Left cardiac atrium (tissue), 4 donors: Measurements from ENCODE around the gene RPAP3. TPM values are rescaled to one million over a fixed set of nuclear protein-coding genes. Genes with fewer than 3 reads are reported as not detected.

Experiments
- ATAC-seq, 2 donors: fragments of 200-7000 bp; cut with Tn5 transposase; one replicate each; pipeline ENCODE4 v1.9.1; 2020; ENCODE audit warnings: mild to moderate bottlenecking in 2 of 2, moderate library complexity in 2 of 2
- DNase-seq: peaks from one replicate; pipeline ENCODE4 v3.0.0-alpha.2; 2020
- intact Hi-C, 2 donors: fragments of 100-400 bp; cut with DNase I; formaldehyde crosslinking; loops; one replicate each; pipeline versions ENCODE4 v1.14.1 to v1.15.1; 2022 to 2023
- total RNA-seq, 2 donors: library from RNA; stranded (reverse); fragmentation: NEBNext Ultra II Directional; extraction: Animal tissue kit (Norgen Biotek cat#: 25700); gene quantifications; one replicate each; pipeline ENCODE4 v1.2.1, GENCODE V29; 2021
- donor health status: DM: no; HTN: yes; CAD: no.
- donor health status: DM: no; HTN: yes; CAD: no; lungs with severe emphysema.
- donor health status: DM: yes; HTN: yes; CAD: no.
- donor health status: Dilated cardiomyopathy.

RPAP3 gene
- total RNA-seq, 2 donors from 2014 or later, result 22.7 to 22.8 TPM

GRCh38 chr12:47634127-47634526 is 71.7 kb downstream of the RPAP3 start:
- no peak for ATAC-seq
- DNase-seq, result no peak
- intact Hi-C loops, result no loop called here

- ATAC-seq, result no peak
- intact Hi-C loops, result no loop called here
Observed at GRCh38 chr12:47621960-47622359, 83.9 kb downstream of the RPAP3 start.

GRCh38 chr12:47617476-47617875 is 88.4 kb downstream of the RPAP3 start:
- no peak for ATAC-seq

More at GRCh38 chr12:47621960-47622359, 83.9 kb downstream of the RPAP3 start:
- DNase-seq, result no peak

GRCh38 chr12:47616440-47616839 is 89.4 kb downstream of the RPAP3 start:
- intact Hi-C loops, result no loop called here
- ATAC-seq, result peak in 1 of 2 donors; percentile 78
- no peak for DNase-seq

More at GRCh38 chr12:47617476-47617875, 88.4 kb downstream of the RPAP3 start:
- intact Hi-C loops, result no loop called here
- no peak for DNase-seq

- DNase-seq (no peak), ATAC-seq (no peak)
- intact Hi-C loops, result no loop called here
Observed at GRCh38 chr12:47615711-47616110, 90.1 kb downstream of the RPAP3 start.

- DNase-seq (no peak), ATAC-seq (no peak)
- intact Hi-C loops, result no loop called here
Observed at GRCh38 chr12:47614521-47614920, 91.3 kb downstream of the RPAP3 start.

GRCh38 chr12:47612953-47613352 is 92.9 kb downstream of the RPAP3 start:
- ATAC-seq (no peak), DNase-seq (no peak)
- intact Hi-C loops, result no loop called here

GRCh38 chr12:47611906-47612305 is 93.9 kb downstream of the RPAP3 start:
- DNase-seq, result no peak
- intact Hi-C loops, result no loop called here
- no peak for ATAC-seq

Other genes with a start within 250 kb of the RPAP3 start
- gene ENDOU, start 19.5 kb upstream of the RPAP3 start, total RNA-seq, result under 1 TPM; 0.62 to 0.68 TPM
- gene RAPGEF3, start 52.9 kb upstream of the RPAP3 start, total RNA-seq, result 10 to 100 TPM; 27.3 to 35.9 TPM
- 10 to 100 TPM; 22.1 to 28.9 TPM for gene SLC48A1, start 67.2 kb upstream of the RPAP3 start, total RNA-seq
- 10 to 100 TPM; 41.6 to 58.0 TPM for gene HDAC7, start 113.9 kb upstream of the RPAP3 start, total RNA-seq
- 1 to 10 TPM in 1 of 2 donors, under 1 TPM in 1; 0.74 to 3.1 TPM for gene VDR, start 199.0 kb upstream of the RPAP3 start, total RNA-seq